HG02763 (cell line): ENCODE measurements around the gene PSG1.
"Not testable (repeated sequence)": the region's sequence is repeated elsewhere in the genome, so short reads cannot be mapped to it uniquely, and the experiment has no call there.

Experiments
- ATAC-seq: cut with Tn5 transposase; IDR thresholded peaks from one replicate; pipeline ENCODE4 v1.9.1; 2021; ENCODE audit warnings: mild to moderate bottlenecking, moderate library complexity; ENCODE audit not compliant: unreplicated experiment

The PSG1 gene

GRCh38 chr19:42882010-42882409 lies 2.5 kb upstream of the PSG1 start:
- not testable (repeated sequence) for ATAC-seq

- ATAC-seq, result not testable (repeated sequence)
These were observed 1.8 kb upstream of the PSG1 start for GRCh38 chr19:42881279-42881678.

GRCh38 chr19:42880621-42881020 lies 1.1 kb upstream of the PSG1 start:
- ATAC-seq, result not testable (repeated sequence)

GRCh38 chr19:42876596-42876995 lies 2.9 kb downstream of the PSG1 start:
- ATAC-seq, result not testable (repeated sequence)

DNA sequence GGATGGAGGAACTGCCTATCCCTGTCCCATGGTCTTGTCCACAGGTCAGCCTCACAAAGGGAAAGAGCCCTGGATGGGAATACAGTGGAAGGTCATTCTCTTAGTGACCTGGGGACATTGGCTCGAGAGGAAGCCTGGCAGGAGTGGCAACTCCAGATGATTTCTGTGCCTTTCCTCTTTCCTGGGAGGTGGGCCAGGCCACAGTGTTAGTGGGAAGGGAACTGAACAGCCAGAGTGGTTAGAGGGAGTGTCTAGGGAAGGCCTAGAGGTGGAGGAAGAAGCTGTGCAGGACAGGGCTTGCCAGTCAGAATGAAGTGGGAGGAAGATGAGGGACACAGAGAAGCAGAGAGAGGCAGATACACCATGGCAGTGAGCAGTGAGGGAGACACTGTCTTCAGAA lies 3.6 kb downstream of the PSG1 start:
- ATAC-seq, result not testable (repeated sequence)

DNA sequence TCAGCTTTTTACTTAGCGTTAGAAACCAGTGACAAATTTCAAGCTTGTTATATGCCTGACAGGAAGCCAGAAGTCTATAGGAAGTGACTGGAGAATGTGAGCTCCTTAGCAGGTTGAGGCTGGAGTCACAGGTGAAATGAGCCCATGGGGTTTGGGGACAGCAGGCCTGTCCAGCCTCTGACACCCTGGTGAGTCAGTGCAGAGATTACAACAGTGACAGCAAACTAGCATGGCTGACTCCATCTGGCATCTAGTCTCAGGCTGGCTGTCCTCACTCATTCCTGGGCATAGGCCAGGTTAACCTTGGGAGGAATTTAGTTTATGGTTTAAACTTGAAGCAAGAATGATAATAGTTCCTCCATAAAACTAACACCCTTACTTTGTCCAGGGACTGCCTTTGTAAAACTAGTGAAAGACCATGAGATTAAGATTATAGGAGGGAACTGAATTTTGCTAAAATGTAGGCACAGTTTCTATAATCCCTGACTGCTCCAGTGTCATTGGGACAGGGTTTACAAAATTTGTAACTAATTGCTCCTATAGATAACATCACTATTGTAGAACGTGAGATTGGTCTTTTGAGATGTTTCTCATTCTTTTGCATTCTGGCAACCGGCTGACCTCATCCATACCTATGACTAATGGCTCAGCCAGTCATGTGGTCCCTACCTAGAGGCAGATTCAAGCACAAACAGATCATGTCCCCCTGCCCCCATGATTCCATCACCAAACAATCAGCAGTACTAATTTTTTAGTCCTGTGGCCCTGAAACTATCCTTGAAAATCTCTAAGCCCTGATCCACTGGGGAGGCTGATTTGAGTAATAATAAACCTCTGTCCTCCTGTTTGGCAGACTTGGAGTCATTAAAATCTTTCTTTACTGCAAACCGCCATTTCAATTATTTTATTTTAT lies 4.4 kb downstream of the PSG1 start:
- ATAC-seq, result not testable (repeated sequence)

- ATAC-seq, result not testable (repeated sequence)
These were observed 5.4 kb downstream of the PSG1 start for GRCh38 chr19:42874136-42874535.

GRCh38 chr19:42872608-42873007 lies 6.9 kb downstream of the PSG1 start:
- ATAC-seq, result no peak

GRCh38 chr19:42857544-42857867 lies 22.0 kb downstream of the PSG1 start:
- ATAC-seq, result no peak

- ATAC-seq, result not testable (repeated sequence)
These were observed 22.5 kb downstream of the PSG1 start for GRCh38 chr19:42856866-42857543.

GRCh38 chr19:42854745-42855144 lies 24.8 kb downstream of the PSG1 start:
- ATAC-seq, result not testable (repeated sequence)

DNA sequence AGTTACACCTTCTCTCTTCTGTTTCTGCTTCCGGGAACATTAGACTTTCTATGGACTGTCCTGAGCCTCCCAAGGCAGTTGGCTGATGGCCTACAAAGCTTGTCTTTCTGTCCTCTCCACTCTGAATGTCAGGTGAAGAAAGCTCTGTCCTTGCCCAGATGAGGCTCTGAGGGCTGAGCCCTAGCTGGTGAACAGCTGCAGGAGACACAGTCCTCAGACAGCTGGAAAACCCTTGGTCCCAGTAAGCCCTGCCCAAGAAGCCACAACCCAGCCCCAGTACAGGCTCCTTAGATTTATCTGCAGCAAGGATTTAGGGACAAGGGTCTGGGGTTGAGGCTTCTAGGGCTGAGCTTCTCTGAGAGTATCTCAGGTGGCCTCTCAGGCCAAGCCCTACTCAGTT lies 26.3 kb downstream of the PSG1 start:
- not testable (repeated sequence) for ATAC-seq

DNA sequence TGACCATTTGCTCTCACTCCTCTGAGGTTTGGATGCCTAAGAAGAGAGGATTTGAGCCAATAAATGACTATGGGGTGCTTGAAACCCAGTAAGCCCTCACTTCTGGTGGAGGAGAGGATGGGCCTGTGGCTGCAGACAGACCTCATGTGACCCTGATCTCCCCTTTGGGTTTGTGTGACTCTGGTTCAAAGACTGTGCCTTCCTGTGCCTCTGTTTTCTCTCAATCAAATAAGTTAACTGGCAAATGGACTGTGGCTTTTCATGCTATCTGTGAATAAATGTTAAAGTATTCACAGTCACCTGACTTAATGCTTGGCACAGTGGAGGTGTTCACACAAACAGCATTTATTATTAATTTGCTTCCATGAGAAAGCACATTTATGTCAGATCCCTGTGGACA lies 26.7 kb downstream of the PSG1 start:
- not testable (repeated sequence) for ATAC-seq

DNA sequence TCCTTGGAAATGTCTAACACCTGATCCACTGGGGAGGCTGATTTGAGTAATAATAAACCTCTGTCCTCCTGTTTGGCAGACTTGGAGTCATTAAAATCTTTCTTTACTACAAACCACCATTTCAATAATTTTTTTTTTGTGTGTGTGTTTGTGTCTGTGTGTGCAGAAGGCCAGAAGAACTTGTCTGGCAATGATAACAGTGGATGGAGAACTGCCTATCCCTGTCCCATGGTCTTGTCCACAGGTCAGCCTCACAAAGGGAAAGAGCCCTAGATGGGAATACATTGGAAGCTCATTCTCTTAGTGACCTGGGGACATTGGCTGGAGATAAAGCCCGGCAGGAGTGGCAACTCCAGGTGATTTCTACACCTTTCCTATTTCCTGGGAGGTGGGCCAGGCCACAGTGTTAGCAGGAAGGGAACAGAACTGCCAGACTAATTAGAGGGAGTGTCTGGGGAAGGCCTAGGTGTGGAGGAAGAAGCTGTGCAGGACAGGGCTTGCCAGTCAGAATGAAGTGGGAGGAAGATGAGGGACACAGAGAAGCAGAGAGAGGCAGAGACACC lies 27.7 kb downstream of the PSG1 start:
- ATAC-seq, result not testable (repeated sequence)

DNA sequence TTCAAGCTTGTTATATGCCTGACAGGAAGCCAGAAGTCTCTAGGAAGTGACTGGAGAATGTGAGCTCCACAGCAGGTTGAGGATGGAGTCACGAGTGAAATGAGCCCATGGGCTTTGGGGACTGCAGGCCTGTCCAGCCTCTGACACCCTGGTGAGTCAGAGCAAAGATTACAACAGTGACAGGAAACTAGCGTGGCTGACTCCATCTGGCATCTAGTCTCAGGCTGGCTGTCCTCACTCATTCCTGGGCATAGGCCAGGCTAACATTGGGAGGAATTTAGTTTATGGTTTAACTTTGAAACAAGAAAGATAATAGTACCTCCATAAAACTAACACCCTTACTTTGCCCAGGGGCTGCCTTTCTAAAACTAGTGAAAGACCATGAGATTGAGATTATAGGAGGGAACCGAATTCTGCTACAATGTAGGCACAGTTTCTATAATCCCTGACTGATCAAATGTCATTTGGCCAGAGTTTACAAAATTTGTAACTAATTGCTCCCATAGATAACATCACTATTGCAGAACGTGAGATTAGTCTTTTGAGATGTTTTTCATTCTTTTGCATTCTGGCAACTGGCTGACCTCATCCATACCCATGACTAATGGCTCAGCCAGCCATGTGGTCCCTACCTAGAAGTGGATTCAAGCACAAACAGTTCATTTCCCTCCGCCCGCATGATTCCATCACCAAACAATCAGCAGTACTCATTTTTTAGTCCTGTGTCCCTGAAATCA lies 28.4 kb downstream of the PSG1 start:
- ATAC-seq, result no peak

DNA sequence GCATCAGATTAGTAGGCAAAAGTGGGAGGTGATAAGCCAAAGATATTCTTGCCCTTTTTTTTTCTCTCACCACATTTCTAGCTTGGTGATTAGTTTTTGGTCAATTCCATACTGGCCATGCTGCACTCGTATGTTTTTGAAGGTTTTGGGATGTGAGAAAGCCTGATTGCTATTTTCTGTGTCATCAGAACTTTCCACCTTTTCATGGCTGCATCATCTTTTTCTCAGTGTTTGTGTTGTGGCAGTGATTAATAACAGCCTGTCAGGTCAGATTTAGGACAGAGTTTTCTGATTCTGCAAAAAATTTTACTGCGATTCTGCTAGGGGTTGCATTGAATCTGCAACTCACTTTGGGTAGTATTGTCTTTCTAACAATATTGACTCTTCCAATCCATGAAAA lies 32.9 kb downstream of the PSG1 start:
- no peak for ATAC-seq

GRCh38 chr19:42843631-42844030 lies 35.9 kb downstream of the PSG1 start:
- not testable (repeated sequence) for ATAC-seq

DNA sequence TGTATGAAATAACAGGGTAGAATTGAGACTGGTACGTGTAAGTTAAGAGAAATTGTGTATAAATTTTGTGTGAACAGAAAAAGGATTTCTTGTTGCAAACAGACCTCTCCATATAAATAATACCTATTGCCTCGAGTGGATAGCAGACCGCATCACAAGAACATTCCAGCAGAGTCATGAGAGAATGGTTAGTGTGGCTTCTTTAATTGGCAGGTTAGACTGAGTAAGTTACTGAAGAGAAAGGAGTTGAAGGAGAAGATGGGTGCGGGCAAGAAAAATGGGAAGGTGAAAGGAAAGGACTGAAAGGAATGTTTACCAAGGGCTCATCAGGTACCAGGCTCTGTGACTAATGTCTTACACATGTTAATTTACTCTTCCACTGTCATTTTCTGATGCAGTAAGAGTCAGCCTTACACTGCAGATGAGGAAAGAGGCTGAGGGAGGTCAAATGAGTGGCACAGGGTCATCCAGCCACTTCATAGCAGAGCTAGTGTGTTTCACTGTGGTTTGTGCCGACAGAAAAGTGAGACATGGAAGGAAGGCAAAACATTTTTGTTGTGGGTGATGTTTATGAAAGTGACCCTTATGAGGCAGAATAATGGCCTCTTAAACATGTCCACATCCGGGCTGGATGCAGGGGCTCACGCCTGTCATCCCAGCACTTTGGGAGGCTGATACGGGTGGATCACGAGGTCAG lies 46.6 kb downstream of the PSG1 start:
- ATAC-seq, result not testable (repeated sequence)

DNA sequence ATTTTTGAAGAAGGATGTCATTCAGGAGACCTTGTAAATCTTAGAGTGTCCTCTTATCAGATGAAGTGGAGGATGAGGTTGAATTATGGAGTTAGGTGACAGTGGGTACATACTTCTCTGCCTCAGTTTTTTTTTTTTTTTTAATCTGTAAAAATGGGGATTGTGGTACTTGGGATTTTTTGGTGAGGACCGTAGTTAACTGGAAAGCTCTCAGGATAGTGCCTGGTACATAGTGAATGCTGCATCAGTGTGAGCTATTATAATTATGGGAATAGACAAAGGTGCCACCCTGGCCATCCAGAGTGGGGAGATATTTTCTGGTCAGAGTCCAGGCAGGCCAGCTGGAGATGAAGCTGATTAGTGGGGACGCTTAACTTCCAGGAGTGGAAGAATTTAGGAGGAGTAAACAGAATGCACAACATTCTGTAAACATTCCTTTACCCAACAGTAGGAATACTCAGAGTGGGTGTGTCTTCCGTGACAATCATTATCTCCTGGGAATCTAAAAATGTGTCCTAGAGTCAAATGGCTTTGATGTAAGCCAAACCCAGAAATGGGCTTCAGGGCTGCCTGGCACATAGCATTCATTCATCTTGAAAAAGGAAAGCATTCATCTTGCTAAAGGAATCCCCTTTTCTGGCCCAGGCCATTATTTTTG lies 47.4 kb downstream of the PSG1 start:
- not testable (repeated sequence) for ATAC-seq
